Nephron progenitor cell (in vitro differentiated cells): ENCODE data around the gene RILPL1.
"Not testable (repeated sequence)": the region's sequence is repeated elsewhere in the genome, so short reads cannot be mapped to it uniquely, and the experiment has no call there.

Source experiments
- DNase-seq: peaks from one replicate; pipeline ENCODE4 v3.0.0; 2021
- H3K27ac Mint-ChIP-seq: 2 replicates; pipeline ENCODE4 v1.8.0; 2021; ENCODE audit warnings: mild to moderate bottlenecking, moderate library complexity, mixed read lengths
- H3K27me3 Mint-ChIP-seq: 2 replicates; pipeline ENCODE4 v1.8.0; 2021; ENCODE audit warnings: mild to moderate bottlenecking, low read depth, mixed read lengths; ENCODE audit not compliant: poor library complexity
- H3K36me3 Mint-ChIP-seq: 2 replicates; pipeline ENCODE4 v1.8.0; 2021; ENCODE audit warnings: low read depth, mixed read lengths
- H3K4me1 Mint-ChIP-seq: 2 replicates; pipeline ENCODE4 v1.8.0; 2021; ENCODE audit warnings: mixed read lengths
- H3K4me3 Mint-ChIP-seq: 2 replicates; pipeline ENCODE4 v1.8.0; 2021; ENCODE audit warnings: mild to moderate bottlenecking, moderate library complexity, mixed read lengths
- H3K9me3 Mint-ChIP-seq: 2 replicates; pipeline ENCODE4 v1.8.0; 2021; ENCODE audit warnings: mild to moderate bottlenecking, moderate library complexity, mixed read lengths
- CTCF ChIP-seq: fragments of 200-600 bp; sonication (generic); IDR thresholded peaks from 2 replicates; pipeline ENCODE4 v1.5.0; 2021; ENCODE audit warnings: antibody characterized with exemption

Gene RILPL1

GRCh38 chr12:123469978-123470377 lies 63.5 kb downstream of the RILPL1 start:
- peaks cover 26% of the 10 kb centered on the region for H3K4me1 Mint-ChIP-seq
- H3K27me3 Mint-ChIP-seq, result peaks cover 3% of the 10 kb centered on the region
- no peak overlapping the region for H3K27ac Mint-ChIP-seq
- H3K36me3 Mint-ChIP-seq, result peaks cover 59% of the 10 kb centered on the region
- no peak for DNase-seq
- no peak overlapping the region for H3K4me3 Mint-ChIP-seq
- TF ChIP-seq CTCF, result no peak
- no peaks in the 10 kb centered on the region for H3K9me3 Mint-ChIP-seq

- Mint-ChIP-seq H3K27ac (no peak overlapping the region), H3K4me3 (no peak overlapping the region), H3K9me3 (no peaks in the 10 kb centered on the region), H3K27me3 (peaks cover 3% of the 10 kb centered on the region), H3K36me3 (peaks cover 58% of the 10 kb centered on the region), H3K4me1 (peaks cover 19% of the 10 kb centered on the region)
- TF ChIP-seq CTCF, result no peak
- DNase-seq, result no peak
These were observed 64.7 kb downstream of the RILPL1 start for GRCh38 chr12:123468786-123469185.

GRCh38 chr12:123465084-123465483 lies 68.4 kb downstream of the RILPL1 start:
- Mint-ChIP-seq H3K27me3 (peaks cover 3% of the 10 kb centered on the region), H3K36me3 (peaks cover 50% of the 10 kb centered on the region), H3K4me1 (peaks cover 26% of the 10 kb centered on the region), H3K9me3 (no peaks in the 10 kb centered on the region), H3K4me3 (no peak overlapping the region), H3K27ac (peak overlapping the region; percentile 29)
- no peak for DNase-seq
- no peak for TF ChIP-seq CTCF

GRCh38 chr12:123463174-123463573 lies 70.3 kb downstream of the RILPL1 start:
- not testable (repeated sequence) for H3K9me3 Mint-ChIP-seq, H3K27ac Mint-ChIP-seq, H3K4me3 Mint-ChIP-seq, DNase-seq, H3K27me3 Mint-ChIP-seq
- Mint-ChIP-seq H3K4me1 (peaks cover 32% of the 10 kb centered on the region), H3K36me3 (peaks cover 52% of the 10 kb centered on the region)

- Mint-ChIP-seq H3K27ac (peak within 1 kb of the TSS; percentile 100), H3K4me3 (peak within 1 kb of the TSS; percentile 99), H3K27me3 (peaks cover 4% of the 10 kb centered on the region), H3K36me3 (peaks cover 27% of the 10 kb centered on the region), H3K9me3 (no peaks in the 10 kb centered on the region), H3K4me1 (peaks cover 20% of the 10 kb centered on the region)
- DNase-seq, result peak; percentile 77
- no peak for TF ChIP-seq CTCF
These were observed 75.3 kb downstream of the RILPL1 start, which contains the start of gene SNRNP35 for GRCh38 chr12:123457980-123458779. Gene SNRNP35, plus strand, starts transcription at chr12:123458139. Its CDS starts 7,402 bp downstream, at chr12:123465541.

- no peaks in the 10 kb centered on the region for H3K27me3 Mint-ChIP-seq
- peaks cover 3% of the 10 kb centered on the region for H3K4me1 Mint-ChIP-seq
- H3K9me3 Mint-ChIP-seq, result no peaks in the 10 kb centered on the region
- H3K36me3 Mint-ChIP-seq, result no peaks in the 10 kb centered on the region
- DNase-seq, result no peak
- TF ChIP-seq CTCF, result no peak
- no peak overlapping the region for H3K27ac Mint-ChIP-seq
- H3K4me3 Mint-ChIP-seq, result no peak overlapping the region
These were observed 80.4 kb downstream of the RILPL1 start for GRCh38 chr12:123453165-123453564.

- H3K9me3 Mint-ChIP-seq, H3K36me3 Mint-ChIP-seq, H3K27ac Mint-ChIP-seq, H3K4me1 Mint-ChIP-seq, H3K27me3 Mint-ChIP-seq, H3K4me3 Mint-ChIP-seq, DNase-seq: not testable (repeated sequence)
These were observed 81.3 kb downstream of the RILPL1 start for GRCh38 chr12:123452276-123452550.
